ENCODE data around the gene ARTN. TPM values are rescaled to one million over a fixed set of nuclear protein-coding genes. Genes with fewer than 3 reads are reported as not detected.

The ARTN gene
- total RNA-seq, 3 donors from 2014 or later (not counting 1 experiment from before 2014, with no cell fraction given), result 1.4 TPM; not detected in 2

DNA sequence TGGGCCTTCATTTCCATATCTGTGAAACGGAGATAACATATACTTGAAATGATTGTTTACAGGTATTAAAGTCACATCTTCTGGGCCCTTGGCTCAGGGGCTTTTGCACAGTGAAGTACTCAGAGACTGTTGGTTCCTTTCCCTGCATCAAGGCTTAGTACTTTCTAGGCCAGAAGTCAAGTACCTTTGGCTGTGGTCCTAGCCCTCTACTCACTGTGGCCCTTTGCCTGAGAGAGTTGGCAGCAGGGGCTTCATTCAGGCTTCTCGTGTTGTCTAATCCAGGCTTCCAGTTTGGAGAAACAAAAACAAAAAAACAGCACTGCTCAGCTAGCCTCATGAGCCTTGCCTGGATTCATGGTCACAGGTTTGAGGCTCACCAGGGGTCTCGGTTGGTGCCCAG is 28.1 kb downstream of the ARTN start:
- no peak overlapping the region for H3K27ac Mint-ChIP-seq
- WGBS (ENCODE audit: insufficient coverage), result 92% methylated on average over 3 of the region's 3 CpGs
- no peaks in the 10 kb centered on the region for H3K9me3 ChIP-seq (ENCODE audit: control insufficient read depth, insufficient read depth, low read length)
- H3K27me3 Mint-ChIP-seq (ENCODE audit: low read depth in 2 of 2), result no peaks in the 10 kb centered on the region
- no peaks in the 10 kb centered on the region for H3K4me1 Mint-ChIP-seq
- intact Hi-C loops (cut with micrococcal nuclease), result no loop called here
- H3K9me3 Mint-ChIP-seq, result no peaks in the 10 kb centered on the region
- no peaks in the 10 kb centered on the region for H3K27me3 ChIP-seq (ENCODE audit: control insufficient read depth, insufficient read depth, low read length)
- H3K27ac ChIP-seq (ENCODE audit: low read length), result no peak overlapping the region
- DNase-seq (no peak), ATAC-seq (no peak)
- TF ChIP-seq, protein P1, sequence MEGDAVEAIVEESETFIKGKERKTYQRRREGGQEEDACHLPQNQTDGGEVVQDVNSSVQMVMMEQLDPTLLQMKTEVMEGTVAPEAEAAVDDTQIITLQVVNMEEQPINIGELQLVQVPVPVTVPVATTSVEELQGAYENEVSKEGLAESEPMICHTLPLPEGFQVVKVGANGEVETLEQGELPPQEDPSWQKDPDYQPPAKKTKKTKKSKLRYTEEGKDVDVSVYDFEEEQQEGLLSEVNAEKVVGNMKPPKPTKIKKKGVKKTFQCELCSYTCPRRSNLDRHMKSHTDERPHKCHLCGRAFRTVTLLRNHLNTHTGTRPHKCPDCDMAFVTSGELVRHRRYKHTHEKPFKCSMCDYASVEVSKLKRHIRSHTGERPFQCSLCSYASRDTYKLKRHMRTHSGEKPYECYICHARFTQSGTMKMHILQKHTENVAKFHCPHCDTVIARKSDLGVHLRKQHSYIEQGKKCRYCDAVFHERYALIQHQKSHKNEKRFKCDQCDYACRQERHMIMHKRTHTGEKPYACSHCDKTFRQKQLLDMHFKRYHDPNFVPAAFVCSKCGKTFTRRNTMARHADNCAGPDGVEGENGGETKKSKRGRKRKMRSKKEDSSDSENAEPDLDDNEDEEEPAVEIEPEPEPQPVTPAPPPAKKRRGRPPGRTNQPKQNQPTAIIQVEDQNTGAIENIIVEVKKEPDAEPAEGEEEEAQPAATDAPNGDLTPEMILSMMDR (IDR thresholded peaks at IDR 0.05), result no peak
- H3K36me3 Mint-ChIP-seq, result no peaks in the 10 kb centered on the region
- H3K4me3 ChIP-seq (ENCODE audit: low read length), result no peak overlapping the region
- H3K4me1 ChIP-seq (ENCODE audit: control insufficient read depth, insufficient read depth, low read length), result no peaks in the 10 kb centered on the region
- peaks cover 26% of the 10 kb centered on the region for H3K36me3 ChIP-seq (ENCODE audit: control insufficient read depth, insufficient read depth, low read length)
- no peak overlapping the region for H3K4me3 Mint-ChIP-seq

DNA sequence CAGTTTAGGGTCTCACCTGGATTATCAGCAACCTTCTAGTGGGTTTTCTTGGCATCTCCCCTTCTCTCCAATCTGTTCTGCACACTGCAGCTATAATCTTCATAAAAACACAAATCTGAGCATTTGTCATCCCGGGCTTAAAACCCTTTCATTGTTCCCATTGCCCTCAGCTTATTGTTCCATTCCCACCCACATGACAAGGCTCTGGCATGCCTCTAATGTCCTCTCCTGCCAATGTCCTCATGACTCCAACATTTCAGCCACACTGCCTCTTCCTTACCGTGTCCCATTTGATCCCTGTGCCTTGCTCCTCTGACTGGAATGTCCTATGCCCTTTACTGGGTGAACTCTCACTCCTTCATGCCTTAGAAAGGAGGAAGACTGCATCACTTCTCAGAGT is 28.7 kb downstream of the ARTN start:
- Histone ChIP-seq H3K9me3 (ENCODE audit: control insufficient read depth, insufficient read depth, low read length) (no peaks in the 10 kb centered on the region), H3K27ac (ENCODE audit: low read length) (no peak overlapping the region), H3K27me3 (ENCODE audit: control insufficient read depth, insufficient read depth, low read length) (no peaks in the 10 kb centered on the region), H3K4me1 (ENCODE audit: control insufficient read depth, insufficient read depth, low read length) (no peaks in the 10 kb centered on the region), H3K36me3 (ENCODE audit: control insufficient read depth, insufficient read depth, low read length) (peaks cover 22% of the 10 kb centered on the region), H3K4me3 (ENCODE audit: low read length) (no peak overlapping the region)
- TF ChIP-seq, protein P1 (IDR thresholded peaks at IDR 0.05), result no peak
- Mint-ChIP-seq H3K27me3 (ENCODE audit: low read depth in 2 of 2) (no peaks in the 10 kb centered on the region), H3K36me3 (no peaks in the 10 kb centered on the region), H3K27ac (no peak overlapping the region), H3K9me3 (no peaks in the 10 kb centered on the region), H3K4me1 (no peaks in the 10 kb centered on the region), H3K4me3 (no peak overlapping the region)
- 98% methylated on average over 2 of the region's 2 CpGs for WGBS (ENCODE audit: insufficient coverage)
- DNase-seq (no peak), ATAC-seq (no peak)
- intact Hi-C loops (cut with micrococcal nuclease), result no loop called here

GRCh38 chr1:43963006-43963405 is 29.4 kb downstream of the ARTN start:
- TF ChIP-seq, protein P1 (IDR thresholded peaks at IDR 0.05), result no peak
- WGBS (ENCODE audit: insufficient coverage), result 94% methylated on average over 3 of the region's 3 CpGs
- Mint-ChIP-seq H3K36me3 (no peaks in the 10 kb centered on the region), H3K27ac (no peak overlapping the region), H3K4me3 (no peak overlapping the region), H3K27me3 (ENCODE audit: low read depth in 2 of 2) (no peaks in the 10 kb centered on the region), H3K4me1 (no peaks in the 10 kb centered on the region), H3K9me3 (no peaks in the 10 kb centered on the region)
- no peak for ATAC-seq
- Histone ChIP-seq H3K27ac (ENCODE audit: low read length) (no peak overlapping the region), H3K4me3 (ENCODE audit: low read length) (no peak overlapping the region), H3K4me1 (ENCODE audit: control insufficient read depth, insufficient read depth, low read length) (no peaks in the 10 kb centered on the region), H3K27me3 (ENCODE audit: control insufficient read depth, insufficient read depth, low read length) (no peaks in the 10 kb centered on the region), H3K36me3 (ENCODE audit: control insufficient read depth, insufficient read depth, low read length) (peaks cover 16% of the 10 kb centered on the region), H3K9me3 (ENCODE audit: control insufficient read depth, insufficient read depth, low read length) (no peaks in the 10 kb centered on the region)
- no peak for DNase-seq
- intact Hi-C loops (cut with micrococcal nuclease), result no loop called here

GRCh38 chr1:43963890-43964289 is 30.3 kb downstream of the ARTN start:
- Mint-ChIP-seq H3K27ac (no peak overlapping the region), H3K36me3 (no peaks in the 10 kb centered on the region), H3K9me3 (no peaks in the 10 kb centered on the region), H3K27me3 (ENCODE audit: low read depth in 2 of 2) (no peaks in the 10 kb centered on the region), H3K4me3 (no peak overlapping the region), H3K4me1 (no peaks in the 10 kb centered on the region)
- ATAC-seq, result no peak
- peaks cover 12% of the 10 kb centered on the region for H3K36me3 ChIP-seq (ENCODE audit: control insufficient read depth, insufficient read depth, low read length)
- H3K27ac ChIP-seq (ENCODE audit: low read length), result no peak overlapping the region
- no peak overlapping the region for H3K4me3 ChIP-seq (ENCODE audit: low read length)
- no peaks in the 10 kb centered on the region for H3K4me1 ChIP-seq (ENCODE audit: control insufficient read depth, insufficient read depth, low read length)
- TF ChIP-seq, protein P1 (IDR thresholded peaks at IDR 0.05), result no peak
- WGBS (ENCODE audit: insufficient coverage), result 92% methylated on average over 4 of the region's 5 CpGs
- DNase-seq, result no peak
- H3K27me3 ChIP-seq (ENCODE audit: control insufficient read depth, insufficient read depth, low read length), result no peaks in the 10 kb centered on the region
- no peaks in the 10 kb centered on the region for H3K9me3 ChIP-seq (ENCODE audit: control insufficient read depth, insufficient read depth, low read length)
- intact Hi-C loops (cut with micrococcal nuclease), result no loop called here

Measured in natural killer cell (primary cell).